ENCODE measurements around the gene CSAG1. TPM values are rescaled to one million over a fixed set of nuclear protein-coding genes. Genes with fewer than 3 reads are reported as not detected.
"Not testable (repeated sequence)": the region's sequence is repeated elsewhere in the genome, so short reads cannot be mapped to it uniquely, and the experiment has no call there.

The CSAG1 gene
- not detected in 2 replicates for total RNA-seq
- not detected for total RNA-seq (2013)
- polyA plus RNA-seq, result not detected in 2 replicates
- 0.36 TPM in 1 of 2 replicates, not detected in the other for polyA minus RNA-seq

GRCh38 chrX:152733261-152733975 is at the start of gene CSAG1, which contains the start of gene MAGEA12:
CSAG1 (minus strand) TSS chrX:152733721; CDS start chrX:152732460, 1,261 bp downstream.
MAGEA12 (plus strand) TSS chrX:152733757; CDS start chrX:152736162, 2,405 bp downstream.
- intact Hi-C loops (cut with micrococcal nuclease), result no loop called here
- Histone ChIP-seq H3K27me3 (replicated peaks in 1 of 4; ENCODE audit: control extremely low read depth in 1 of 4, control insufficient read depth in 3 of 4, insufficient read depth in 4 of 4, low read length in 3 of 4) (no peaks in the 10 kb centered on the region), H3K9me3 (ENCODE audit: control extremely low read depth in 1 of 3, control insufficient read depth in 2 of 3, insufficient read depth in 1 of 3, low read length in 2 of 3) (no peaks in the 10 kb centered on the region), H3K36me3 (replicated peaks in 1 of 2; ENCODE audit: control extremely low read depth in 1 of 2, control insufficient read depth in 1 of 2, extremely low read depth in 1 of 2, insufficient read depth in 2 of 2, low read length in 1 of 2) (no peaks in the 10 kb centered on the region), H3K9ac (ENCODE audit: low read length) (no peak within 1 kb of the TSS), H3K27ac (ENCODE audit: low read length in 2 of 2) (no peak within 1 kb of the TSS), H3K4me3 (ENCODE audit: control extremely low read depth in 1 of 5, extremely low read depth in 1 of 5, insufficient read depth in 1 of 5, low read depth in 2 of 5, low read length in 4 of 5) (no peak within 1 kb of the TSS), H3K4me2 (replicated peaks; ENCODE audit: low read depth, low read length, poor library complexity, severe bottlenecking) (no peak within 1 kb of the TSS), H2AFZ (ENCODE audit: insufficient read depth, low read depth, low read length, poor library complexity, severe bottlenecking) (no peak within 1 kb of the TSS), H3K79me2 (ENCODE audit: control insufficient read depth, insufficient read depth, low read length) (no peaks in the 10 kb centered on the region), H3K4me1 (ENCODE audit: control insufficient read depth in 2 of 2, insufficient read depth in 2 of 2, low read length in 2 of 2) (no peaks in the 10 kb centered on the region), H4K20me1 (ENCODE audit: control insufficient read depth, insufficient read depth, low read length, poor library complexity, severe bottlenecking) (no peaks in the 10 kb centered on the region)
- Mint-ChIP-seq H3K27me3 (no peaks in the 10 kb centered on the region), H3K27ac (no peak within 1 kb of the TSS), H3K4me1 (no peaks in the 10 kb centered on the region), H3K4me3 (no peak within 1 kb of the TSS), H3K9me3 (ENCODE audit: insufficient read depth) (no peaks in the 10 kb centered on the region)
- no peak for DNase-seq
- CTCF ChIA-PET, result no interaction called here
- no peak for TF ChIP-seq EZH2 (IDR thresholded peaks at IDR 0.05; ENCODE audit: borderline replicate concordance, insufficient read depth, low read depth, low read length, poor library complexity, severe bottlenecking)
- no peak for ATAC-seq (ENCODE audit: low read depth)
- no CpG with 5 or more reads among the region's 21 CpGs for WGBS (ENCODE audit: insufficient coverage)
- POLR2A ChIA-PET, result no interaction called here

DNA sequence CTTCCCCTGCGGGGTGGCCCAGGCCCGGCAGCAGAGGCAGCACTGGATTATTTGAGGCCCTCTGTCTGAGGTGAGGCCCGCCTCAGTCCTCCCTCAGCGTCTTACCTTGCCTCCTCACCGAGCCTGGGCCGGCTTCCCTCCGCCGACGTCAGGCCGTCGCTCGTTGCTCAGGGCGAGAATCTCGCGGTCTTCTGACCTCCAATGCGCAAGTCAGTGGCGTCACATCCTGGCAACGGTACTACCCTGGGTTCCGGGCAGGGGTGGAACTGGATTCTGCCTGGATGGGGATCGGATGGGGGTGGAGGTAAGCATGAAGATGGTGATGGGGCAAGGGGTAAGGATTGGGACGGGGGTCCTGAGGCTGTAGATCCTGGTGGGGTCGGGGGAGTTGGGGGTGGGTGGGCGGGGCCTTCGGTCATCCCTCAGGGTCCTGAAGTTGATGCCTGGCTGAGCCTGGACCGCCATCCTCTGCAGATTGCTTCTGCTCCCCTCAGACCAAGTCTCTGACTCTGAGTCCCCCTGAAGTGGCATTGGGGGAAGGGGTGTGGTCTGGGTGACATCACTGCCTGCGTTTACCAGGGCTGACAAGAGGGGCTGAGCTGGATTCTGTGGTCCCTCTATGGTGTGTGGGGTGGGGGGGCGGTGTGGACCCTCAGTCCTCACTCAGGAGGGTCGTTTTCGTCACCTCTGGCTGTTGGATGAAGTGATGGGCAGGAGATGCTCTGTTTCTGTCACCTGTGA is 36.2 kb upstream of the CSAG1 start, which contains the start of gene MAGEA6:
MAGEA6 (minus strand) TSS at position 141 of the 741 bp plus-strand sequence. CDS start 2,039 bp downstream, outside the sequence.
- WGBS (ENCODE audit: insufficient coverage), result no CpG with 5 or more reads among the region's 29 CpGs
- H3K9me3 ChIP-seq (ENCODE audit: control extremely low read depth in 1 of 3, control insufficient read depth in 2 of 3, insufficient read depth in 1 of 3, low read length in 2 of 3); H3K4me1 Mint-ChIP-seq; H4K20me1 ChIP-seq (ENCODE audit: control insufficient read depth, insufficient read depth, low read length, poor library complexity, severe bottlenecking); H3K27me3 Mint-ChIP-seq; H3K36me3 ChIP-seq (replicated peaks in 1 of 2; ENCODE audit: control extremely low read depth in 1 of 2, control insufficient read depth in 1 of 2, extremely low read depth in 1 of 2, insufficient read depth in 2 of 2, low read length in 1 of 2); POLR2A ChIA-PET; H3K4me2 ChIP-seq (replicated peaks; ENCODE audit: low read depth, low read length, poor library complexity, severe bottlenecking); H3K4me3 ChIP-seq (ENCODE audit: control extremely low read depth in 1 of 5, extremely low read depth in 1 of 5, insufficient read depth in 1 of 5, low read depth in 2 of 5, low read length in 4 of 5); H3K9me3 Mint-ChIP-seq (ENCODE audit: insufficient read depth); H3K79me2 ChIP-seq (ENCODE audit: control insufficient read depth, insufficient read depth, low read length); ATAC-seq (ENCODE audit: low read depth); intact Hi-C loops (cut with micrococcal nuclease); H3K27me3 ChIP-seq (replicated peaks in 1 of 4; ENCODE audit: control extremely low read depth in 1 of 4, control insufficient read depth in 3 of 4, insufficient read depth in 4 of 4, low read length in 3 of 4); H3K27ac Mint-ChIP-seq; H3K4me3 Mint-ChIP-seq; H2AFZ ChIP-seq (ENCODE audit: insufficient read depth, low read depth, low read length, poor library complexity, severe bottlenecking); H3K27ac ChIP-seq (ENCODE audit: low read length in 2 of 2); H3K4me1 ChIP-seq (ENCODE audit: control insufficient read depth in 2 of 2, insufficient read depth in 2 of 2, low read length in 2 of 2); DNase-seq; CTCF ChIA-PET; H3K9ac ChIP-seq (ENCODE audit: low read length): not testable (repeated sequence)

- H3K9ac ChIP-seq (ENCODE audit: low read length); H3K4me1 Mint-ChIP-seq; H4K20me1 ChIP-seq (ENCODE audit: control insufficient read depth, insufficient read depth, low read length, poor library complexity, severe bottlenecking); H3K36me3 ChIP-seq (replicated peaks in 1 of 2; ENCODE audit: control extremely low read depth in 1 of 2, control insufficient read depth in 1 of 2, extremely low read depth in 1 of 2, insufficient read depth in 2 of 2, low read length in 1 of 2); H3K4me1 ChIP-seq (ENCODE audit: control insufficient read depth in 2 of 2, insufficient read depth in 2 of 2, low read length in 2 of 2); H3K27ac Mint-ChIP-seq; POLR2A ChIA-PET; H3K27me3 ChIP-seq (replicated peaks in 1 of 4; ENCODE audit: control extremely low read depth in 1 of 4, control insufficient read depth in 3 of 4, insufficient read depth in 4 of 4, low read length in 3 of 4); CTCF ChIA-PET; H3K27ac ChIP-seq (ENCODE audit: low read length in 2 of 2); DNase-seq; H3K9me3 ChIP-seq (ENCODE audit: control extremely low read depth in 1 of 3, control insufficient read depth in 2 of 3, insufficient read depth in 1 of 3, low read length in 2 of 3); intact Hi-C loops (cut with micrococcal nuclease); ATAC-seq (ENCODE audit: low read depth); H3K9me3 Mint-ChIP-seq (ENCODE audit: insufficient read depth); H3K27me3 Mint-ChIP-seq; H3K4me2 ChIP-seq (replicated peaks; ENCODE audit: low read depth, low read length, poor library complexity, severe bottlenecking); H2AFZ ChIP-seq (ENCODE audit: insufficient read depth, low read depth, low read length, poor library complexity, severe bottlenecking); H3K4me3 Mint-ChIP-seq; H3K4me3 ChIP-seq (ENCODE audit: control extremely low read depth in 1 of 5, extremely low read depth in 1 of 5, insufficient read depth in 1 of 5, low read depth in 2 of 5, low read length in 4 of 5); H3K79me2 ChIP-seq (ENCODE audit: control insufficient read depth, insufficient read depth, low read length): not testable (repeated sequence)
- WGBS (ENCODE audit: insufficient coverage), result 100% methylated on average over 2 of the region's 9 CpGs
Measured at GRCh38 chrX:152766562-152766961, 33.0 kb upstream of the CSAG1 start.
